ENCODE data around the gene SHOX.
"Not testable (repeated sequence)": the region's sequence is repeated elsewhere in the genome, so short reads cannot be mapped to it uniquely, and the experiment has no call there.

The SHOX gene

GRCh38 chrX:622802-623201, 7.8 kb upstream of the SHOX start:
- DNase-seq = not testable (repeated sequence)

GRCh38 chrX:623268-623598, 7.4 kb upstream of the SHOX start:
- DNase-seq = no peak

GRCh38 chrX:623599-624315, 6.8 kb upstream of the SHOX start:
- no peak for DNase-seq

- DNase-seq = no peak
Measured at GRCh38 chrX:625137-625691, 5.4 kb upstream of the SHOX start.

- DNase-seq = not testable (repeated sequence)
Measured at GRCh38 chrX:626047-626446, 4.5 kb upstream of the SHOX start.

- DNase-seq = no peak
Measured at GRCh38 chrX:626745-627509, 3.7 kb upstream of the SHOX start.

- DNase-seq = no peak
Measured at GRCh38 chrX:627510-627981, 3.0 kb upstream of the SHOX start.

- DNase-seq = no peak
Measured at GRCh38 chrX:627995-628394, 2.6 kb upstream of the SHOX start.

GRCh38 chrX:629230-630006, 1.2 kb upstream of the SHOX start:
- DNase-seq = no peak

- DNase-seq = no peak
Measured at GRCh38 chrX:630007-630611, 482 bp upstream of the SHOX start.

GRCh38 chrX:631802-632365, 1.3 kb downstream of the SHOX start:
- DNase-seq = no peak

- DNase-seq = no peak
Measured at GRCh38 chrX:632366-633042, 1.9 kb downstream of the SHOX start.

- DNase-seq = no peak
Measured at GRCh38 chrX:633043-633984, 2.7 kb downstream of the SHOX start.

GRCh38 chrX:633985-634958, 3.7 kb downstream of the SHOX start:
- no peak for DNase-seq

- DNase-seq = no peak
Measured at GRCh38 chrX:635428-636090, 5.0 kb downstream of the SHOX start.

GRCh38 chrX:636981-637659, 6.5 kb downstream of the SHOX start:
- no peak for DNase-seq

- DNase-seq = no peak
Measured at GRCh38 chrX:637660-638481, 7.3 kb downstream of the SHOX start.

Data from T-helper 1 cell (primary cell).